Fibroblast of the aortic adventitia (primary cell): ENCODE results near the gene TAF5L. TPM values are rescaled to one million over a fixed set of nuclear protein-coding genes. Genes with fewer than 3 reads are reported as not detected.

Source experiments
- DNase-seq: peaks from one replicate; pipeline ENCODE4 v3.0.0-alpha.2; 2010; ENCODE audit warnings: low read depth
- H3K4me3 ChIP-seq: 2 replicates; pipeline ENCODE4 v1.5.1; 2011; ENCODE audit warnings: low read depth, mild to moderate bottlenecking, control low read depth, low read length, moderate library complexity
- CTCF ChIP-seq: IDR thresholded peaks from 2 replicates; pipeline ENCODE4 v1.5.1; 2011; ENCODE audit warnings: mild to moderate bottlenecking, low read length, control low read depth, inconsistent platforms; ENCODE audit not compliant: insufficient read depth
- total RNA-seq: library from RNA; depleted of rRNA; stranded (reverse); fragments of >200 nt; gene quantifications from 2 replicates; pipeline ENCODE4 v1.2.3, GENCODE V29; 2012; ENCODE audit warnings: low replicate concordance

The TAF5L gene
- total RNA-seq, 1 donor = 14.3 TPM

- TF ChIP-seq CTCF = no peak
- no peak for DNase-seq
These were observed 29.9 kb upstream of the TAF5L start for GRCh38 chr1:229655781-229656180.

GRCh38 chr1:229653420-229653819, 27.5 kb upstream of the TAF5L start:
- no peak for TF ChIP-seq CTCF
- no peak for DNase-seq
- H3K4me3 ChIP-seq = no peak overlapping the region

More at GRCh38 chr1:229655781-229656180, 29.9 kb upstream of the TAF5L start:
- no peak overlapping the region for H3K4me3 ChIP-seq

GRCh38 chr1:229651546-229651945, 25.6 kb upstream of the TAF5L start:
- no peak for TF ChIP-seq CTCF
- no peak overlapping the region for H3K4me3 ChIP-seq
- DNase-seq = no peak

- H3K4me3 ChIP-seq = no peak overlapping the region
- no peak for DNase-seq
- no peak for TF ChIP-seq CTCF
These were observed 24.1 kb upstream of the TAF5L start for GRCh38 chr1:229650045-229650444.

GRCh38 chr1:229648406-229648805, 22.5 kb upstream of the TAF5L start:
- H3K4me3 ChIP-seq = no peak overlapping the region
- no peak for TF ChIP-seq CTCF
- no peak for DNase-seq

- no peak for TF ChIP-seq CTCF
- no peak overlapping the region for H3K4me3 ChIP-seq
- DNase-seq = no peak
These were observed 19.5 kb upstream of the TAF5L start for GRCh38 chr1:229645324-229645993.

GRCh38 chr1:229643996-229644745, 18.2 kb upstream of the TAF5L start:
- DNase-seq = no peak
- H3K4me3 ChIP-seq = no peak overlapping the region
- TF ChIP-seq CTCF = no peak
